Lower leg skin (tissue), 4 donors: ENCODE results near the gene SIL1. TPM values are rescaled to one million over a fixed set of nuclear protein-coding genes. Genes with fewer than 3 reads are reported as not detected.

Experiments used
- DNase-seq, 2 donors: peaks; one replicate each; pipeline ENCODE4 v3.0.0-alpha.2; 2019; ENCODE audit warnings: low spot score in 2 of 2
- H3K4me3 ChIP-seq: fragments of 200-600 bp; sonication (generic); 2 replicates; pipeline ENCODE4 v1.5.1; 2017; ENCODE audit warnings: mild to moderate bottlenecking, low read depth; ENCODE audit not compliant: poor library complexity, severe bottlenecking
- CTCF ChIP-seq, 3 donors: fragments of 450-650 bp; IDR thresholded peaks; one replicate each; pipeline ENCODE4 v1.5.1; 2016; ENCODE audit warnings: antibody characterized with exemption in 3 of 3, mild to moderate bottlenecking in 3 of 3, moderate library complexity in 2 of 3
- POLR2A ChIP-seq, 2 donors: fragments of 450-650 bp; IDR thresholded peaks; one replicate each; pipeline ENCODE4 v1.6.1; 2016 to 2017; ENCODE audit warnings: antibody characterized with exemption in 2 of 2, mild to moderate bottlenecking in 1 of 2, moderate library complexity in 1 of 2
- WGBS, 2 donors: methylation state at CpG; one replicate each; pipeline ENCODE4 v1.1.5; 2018; 5-methylcytosine and 5-hydroxymethylcytosine counted together
- intact Hi-C: fragments of 100-400 bp; cut with DNase I; formaldehyde crosslinking; loops from one replicate; pipeline ENCODE4 v1.15.0; 2023; ENCODE audit warnings: low total_unique reads
- total RNA-seq, 4 donors: library from RNA; depleted of rRNA; stranded (reverse); fragments of >200 nt; gene quantifications; one replicate each; pipeline ENCODE4 v1.1.0, GENCODE V29; 2016

SIL1 gene
- total RNA-seq, 4 donors from 2014 or later, result 35.1 to 45.4 (median 39.3) TPM

- TF ChIP-seq CTCF (IDR thresholded peaks at IDR 0.05), result no peak
- no peak for TF ChIP-seq POLR2A (IDR thresholded peaks at IDR 0.05)
- intact Hi-C loops, result no loop called here
- peak in 1 of 2 donors; percentile 52 for DNase-seq
- H3K4me3 ChIP-seq, result no peak overlapping the region
Observed at GRCh38 chr5:139110526-139111168, 87.5 kb downstream of the SIL1 start.

GRCh38 chr5:139108063-139108824, 89.9 kb downstream of the SIL1 start:
- no peak overlapping the region for H3K4me3 ChIP-seq

GRCh38 chr5:139105621-139106071, 92.5 kb downstream of the SIL1 start:
- DNase-seq, result peak in 1 of 2 donors; percentile 74
- no peak overlapping the region for H3K4me3 ChIP-seq
- WGBS, 2 donors, result 48 to 63% methylated on average over 15 of the region's 15 CpGs
- intact Hi-C loops, result no loop called here
- TF ChIP-seq POLR2A (IDR thresholded peaks at IDR 0.05), result no peak
- TF ChIP-seq CTCF (IDR thresholded peaks at IDR 0.05), result no peak

More at GRCh38 chr5:139108063-139108824, 89.9 kb downstream of the SIL1 start:
- no peak for TF ChIP-seq CTCF (IDR thresholded peaks at IDR 0.05)
- TF ChIP-seq POLR2A (IDR thresholded peaks at IDR 0.05), result no peak
- peak in 1 of 2 donors; percentile 21 for DNase-seq
- intact Hi-C loops, result no loop called here
- 74 to 82% methylated on average over 10 of the region's 10 CpGs for WGBS, 2 donors

GRCh38 chr5:139104577-139105276, 93.4 kb downstream of the SIL1 start:
- peak; percentile 58 to 91 for DNase-seq
- 21 to 31% methylated on average over 10 of the region's 10 CpGs for WGBS, 2 donors
- no peak for TF ChIP-seq POLR2A (IDR thresholded peaks at IDR 0.05)
- TF ChIP-seq CTCF (IDR thresholded peaks at IDR 0.05), result no peak
- no peak overlapping the region for H3K4me3 ChIP-seq
- intact Hi-C loops, result no loop called here

GRCh38 chr5:139103762-139104161, 94.4 kb downstream of the SIL1 start:
- no peak for TF ChIP-seq POLR2A (IDR thresholded peaks at IDR 0.05)
- no peak for TF ChIP-seq CTCF (IDR thresholded peaks at IDR 0.05)
- H3K4me3 ChIP-seq, result no peak overlapping the region
- intact Hi-C loops, result no loop called here
- DNase-seq, result peak in 1 of 2 donors; percentile 17
